IMR-90 (cell line): ENCODE results near the gene OXER1. TPM values are rescaled to one million over a fixed set of nuclear protein-coding genes. Genes with fewer than 3 reads are reported as not detected.

Experiments
- ATAC-seq: fragments of 200-7000 bp; cut with Tn5 transposase; 2 replicates; pipeline ENCODE4 v1.9.1; 2020; ENCODE audit warnings: low read depth, mild to moderate bottlenecking, moderate library complexity
- BruUV-seq: library from RNA; stranded (reverse); fragments of 400-500 nt; replicated peaks from 2 replicates; lab custom pipeline; 2021; lab: Mats Ljungman, UMichigan
- CTCF ChIA-PET: fragments of 300-600 bp; formaldehyde crosslinking; extraction: SDS; loops from one replicate; lab custom pipeline; 2021; ENCODE audit warnings: antibody characterized with exemption; lab: Yijun Ruan, JAX
- POLR2A ChIA-PET: fragments of 300-600 bp; sonication (Branson Sonifier 250); formaldehyde crosslinking; loops from one replicate; lab custom pipeline; 2022; ENCODE audit warnings: antibody characterized with exemption; ENCODE audit not compliant: unreplicated experiment; lab: Charles Lee
- DNase-seq: peaks from one replicate; pipeline ENCODE4 v3.0.0; 2013
- H2AFZ ChIP-seq: replicated peaks from 2 replicates; pipeline ENCODE3; 2013; ENCODE audit warnings: low read length, mild to moderate bottlenecking; ENCODE audit not compliant: poor library complexity
- H2AK5ac ChIP-seq: 2 replicates; pipeline ENCODE4 v1.6.1; 2013; ENCODE audit warnings: low read depth, low read length, inconsistent platforms
- H2AK9ac ChIP-seq: replicated peaks from 2 replicates; pipeline ENCODE3; 2013; ENCODE audit warnings: mild to moderate bottlenecking, low read depth, low read length, moderate library complexity; ENCODE audit not compliant: poor library complexity
- H2BK120ac ChIP-seq: 2 replicates; pipeline ENCODE4 v1.6.1; 2013; ENCODE audit warnings: low read depth, low read length, inconsistent platforms
- H2BK15ac ChIP-seq: 3 replicates; pipeline ENCODE4 v1.6.1; 2013; ENCODE audit warnings: low read depth, low read length, inconsistent platforms
- H2BK20ac ChIP-seq: 2 replicates; pipeline ENCODE4 v1.6.1; 2013; ENCODE audit warnings: low read depth, mild to moderate bottlenecking, inconsistent platforms, low read length, moderate library complexity
- H2BK5ac ChIP-seq: 2 replicates; pipeline ENCODE4 v1.6.1; 2013; ENCODE audit warnings: mild to moderate bottlenecking, low read depth, low read length, inconsistent platforms; ENCODE audit not compliant: poor library complexity, severe bottlenecking
- H3K14ac ChIP-seq: replicated peaks from 2 replicates; pipeline ENCODE4 v1.6.1; 2013; ENCODE audit warnings: low read depth, low read length, inconsistent platforms
- H3K18ac ChIP-seq: 2 replicates; pipeline ENCODE4 v1.6.1; 2013; ENCODE audit warnings: low read depth, low read length, control low read depth
- H3K23ac ChIP-seq: 2 replicates; pipeline ENCODE4 v1.6.1; 2013; ENCODE audit warnings: low read depth, low read length, inconsistent platforms
- H3K27ac ChIP-seq: 2 replicates; pipeline ENCODE4 v1.5.1; 2013; ENCODE audit warnings: mild to moderate bottlenecking, control low read depth, low read length; ENCODE audit not compliant: insufficient read depth
- H3K27me3 ChIP-seq: 2 replicates; pipeline ENCODE4 v1.6.1; 2013; ENCODE audit warnings: low read length; ENCODE audit not compliant: control insufficient read depth, insufficient read depth
- H3K36me3 ChIP-seq: 2 replicates; pipeline ENCODE4 v1.6.1; 2013; ENCODE audit warnings: low read length, mixed read lengths; ENCODE audit not compliant: control insufficient read depth, insufficient read depth
- H3K4ac ChIP-seq: 2 replicates; pipeline ENCODE4 v1.6.1; 2013; ENCODE audit warnings: low read depth, low read length, inconsistent platforms
- H3K4me1 ChIP-seq: 2 replicates; pipeline ENCODE4 v1.6.1; 2013; ENCODE audit warnings: low read length, mixed read lengths; ENCODE audit not compliant: control insufficient read depth, insufficient read depth
- H3K4me2 ChIP-seq: 2 replicates; pipeline ENCODE4 v1.6.1; 2013; ENCODE audit warnings: low read depth, mild to moderate bottlenecking, control low read depth, low read length, moderate library complexity
- H3K4me3 ChIP-seq: 2 replicates; pipeline ENCODE4 v1.5.1; 2013; ENCODE audit warnings: low read depth, mild to moderate bottlenecking, control low read depth, low read length, moderate library complexity; ENCODE audit not compliant: insufficient read depth
- H3K56ac ChIP-seq: 2 replicates; pipeline ENCODE4 v1.6.1; 2013; ENCODE audit warnings: low read length, inconsistent platforms; ENCODE audit not compliant: insufficient read depth; ENCODE audit errors: extremely low read depth
- H3K79me1 ChIP-seq, 2 experiments: 2 replicates each; pipeline ENCODE4 v1.6.1; 2013; ENCODE audit warnings: low read length in 2 of 2, inconsistent platforms in 1 of 2, low read depth in 1 of 2
- H3K9ac ChIP-seq: 2 replicates; pipeline ENCODE4 v1.6.1; 2013; ENCODE audit warnings: low read depth, low read length, control low read depth
- H3K9me1 ChIP-seq: 2 replicates; pipeline ENCODE4 v1.6.1; 2013; ENCODE audit warnings: low read length, inconsistent platforms; ENCODE audit not compliant: insufficient read depth
- H3K9me3 ChIP-seq: 2 replicates; pipeline ENCODE4 v1.6.1; 2013; ENCODE audit warnings: low read length; ENCODE audit not compliant: control insufficient read depth, insufficient read depth
- H4K20me1 ChIP-seq: 2 replicates; pipeline ENCODE4 v1.6.1; 2013; ENCODE audit warnings: low read length, inconsistent platforms; ENCODE audit not compliant: insufficient read depth
- H4K5ac ChIP-seq: 2 replicates; pipeline ENCODE4 v1.6.1; 2013; ENCODE audit warnings: mild to moderate bottlenecking, low read depth, low read length, control low read depth
- H4K8ac ChIP-seq, 2 experiments: 2 replicates each; pipeline ENCODE4 v1.6.1; 2013; ENCODE audit warnings: low read depth in 2 of 2, low read length in 2 of 2, control low read depth in 1 of 2, inconsistent platforms in 1 of 2
- H4K91ac ChIP-seq: 2 replicates; pipeline ENCODE4 v1.6.1; 2013; ENCODE audit warnings: low read depth, low read length, inconsistent platforms; ENCODE audit not compliant: insufficient read depth
- BHLHE40 ChIP-seq: fragments of 150-350 bp; IDR thresholded peaks from 2 replicates; pipeline ENCODE4 v1.6.1; 2016; ENCODE audit warnings: mild to moderate bottlenecking, low read depth, low read length
- CEBPB ChIP-seq: IDR thresholded peaks from 2 replicates; pipeline ENCODE4 v1.6.1; 2012; ENCODE audit warnings: low read depth, low read length, improper control_type of control experiment
- CTCF ChIP-seq: conservative IDR thresholded peaks from 2 replicates; pipeline ENCODE4 v1.5.1; 2012; ENCODE audit warnings: mild to moderate bottlenecking, low read depth, low read length, improper control_type of control experiment
- ELK1 ChIP-seq: fragments of 150-350 bp; IDR thresholded peaks from 2 replicates; pipeline ENCODE4 v1.6.1; 2016; ENCODE audit warnings: low read depth, mild to moderate bottlenecking, low read length, moderate library complexity, borderline replicate concordance
- FOS ChIP-seq: fragments of 150-350 bp; IDR thresholded peaks from 2 replicates; pipeline ENCODE4 v1.6.1; 2016; ENCODE audit warnings: low read depth, low read length
- MAFK ChIP-seq: IDR thresholded peaks from 2 replicates; pipeline ENCODE4 v1.6.1; 2012; ENCODE audit warnings: low read depth, low read length, improper control_type of control experiment
- MAZ ChIP-seq: IDR thresholded peaks from 2 replicates; pipeline ENCODE4 v1.6.1; 2012; ENCODE audit warnings: low read depth, mild to moderate bottlenecking, low read length, improper control_type of control experiment, moderate library complexity, borderline replicate concordance
- MXI1 ChIP-seq: IDR thresholded peaks from 2 replicates; pipeline ENCODE4 v1.6.1; 2012; ENCODE audit warnings: low read depth, mild to moderate bottlenecking, low read length, moderate library complexity, borderline replicate concordance
- NFE2L2 ChIP-seq: fragments of 150-350 bp; IDR thresholded peaks from 2 replicates; pipeline ENCODE4 v1.6.1; 2016; ENCODE audit warnings: low read depth, mild to moderate bottlenecking, low read length
- POLR2A ChIP-seq: IDR thresholded peaks from 2 replicates; pipeline ENCODE4 v1.6.1; 2012; ENCODE audit warnings: mild to moderate bottlenecking, low read depth, low read length
- RAD21 ChIP-seq: IDR thresholded peaks from 2 replicates; pipeline ENCODE4 v1.6.1; 2012; ENCODE audit warnings: low read length, improper control_type of control experiment
- RCOR1 ChIP-seq: IDR thresholded peaks from 2 replicates; pipeline ENCODE4 v1.6.1; 2012; ENCODE audit warnings: mild to moderate bottlenecking, low read length, improper control_type of control experiment; ENCODE audit not compliant: insufficient replicate concordance
- RFX5 ChIP-seq: IDR thresholded peaks from 2 replicates; pipeline ENCODE4 v1.8.0; 2012; ENCODE audit warnings: low read depth, mild to moderate bottlenecking, low read length, moderate library complexity
- SMC3 ChIP-seq: fragments of 150-350 bp; IDR thresholded peaks from 2 replicates; pipeline ENCODE4 v1.6.1; 2016; ENCODE audit warnings: low read depth, mild to moderate bottlenecking, antibody characterized with exemption, low read length, moderate library complexity
- USF2 ChIP-seq: fragments of 150-350 bp; IDR thresholded peaks from 2 replicates; pipeline ENCODE4 v1.6.1; 2017; ENCODE audit warnings: mild to moderate bottlenecking, antibody characterized with exemption, low read length, low read depth
- WGBS, 2 experiments: methylation state at CpG; one replicate each; pipeline versions ENCODE4 v1.1.5 to v1.1.7; 2013; ENCODE audit warnings: missing lambda C conversion rate in 2 of 2; ENCODE audit not compliant: insufficient read length in 1 of 2; ENCODE audit errors: extremely low coverage in 2 of 2; 5-methylcytosine and 5-hydroxymethylcytosine counted together
- dilution Hi-C: fragments of 300-500 bp; cut with HindIII; formaldehyde crosslinking; loops from one replicate; pipeline ENCODE4 v1.14.3; 2018; ENCODE audit warnings: low sequenced_read_pairs; ENCODE audit not compliant: unreplicated experiment
- in situ Hi-C: fragments of 300-500 bp; cut with MboI; formaldehyde crosslinking; loops from 3 replicates; pipeline ENCODE4 v1.14.3; 2019; ENCODE audit warnings: low sequenced_read_pairs, inconsistent platforms, mixed read lengths
- intact Hi-C: fragments of 100-400 bp; cut with micrococcal nuclease; formaldehyde crosslinking; loops from 2 replicates; pipeline ENCODE4 v1.10.0; 2022
- polyA plus RNA-seq, 3 experiments: library from polyadenylated mRNA; depleted of rRNA; stranded (reverse); fragments of >200 nt; gene quantifications; 2 replicates each; pipeline ENCODE4 v1.2.3, GENCODE V29; 2012; ENCODE audit warnings: low replicate concordance in 1 of 3
- total RNA-seq: library from RNA; depleted of rRNA; stranded (reverse); fragments of >200 nt; gene quantifications from 2 replicates; pipeline ENCODE4 v1.2.3, GENCODE V29; 2012

The OXER1 gene
- total and polyA plus RNA-seq, 2 of the 4 experiments (the other 2 are of a cell fraction): not detected

- H2BK20ac ChIP-seq: no peak overlapping the region
- no peak overlapping the region for H2AK5ac ChIP-seq
- dilution Hi-C loops: no loop called here
- POLR2A ChIA-PET: no interaction called here
- H3K18ac ChIP-seq: no peak overlapping the region
- H3K9me3 ChIP-seq: no peaks in the 10 kb centered on the region
- no peak overlapping the region for H3K56ac ChIP-seq
- no peak overlapping the region for H3K9ac ChIP-seq
- no peak overlapping the region for H2AFZ ChIP-seq
- no peak overlapping the region for H2BK5ac ChIP-seq
- H3K4me2 ChIP-seq: no peak overlapping the region
- H3K9me1 ChIP-seq: no peaks in the 10 kb centered on the region
- H4K5ac ChIP-seq: no peak overlapping the region
- no peak overlapping the region for H3K4ac ChIP-seq
- no peaks in the 10 kb centered on the region for H3K79me1 ChIP-seq
- in situ Hi-C loops: no loop called here
- H2BK15ac ChIP-seq: no peak overlapping the region
- H3K4me1 ChIP-seq: no peaks in the 10 kb centered on the region
- no peak overlapping the region for H2AK9ac ChIP-seq
- H3K4me3 ChIP-seq: no peak overlapping the region
- WGBS, 2 experiments: no CpG with 5 or more reads among the region's 1 CpG
- no peak overlapping the region for H2BK120ac ChIP-seq
- H4K91ac ChIP-seq: no peak overlapping the region
- no peaks in the 10 kb centered on the region for H3K27me3 ChIP-seq
- peaks cover 3% of the 10 kb centered on the region; the same call in 1 of the 2 replicates for H3K36me3 ChIP-seq
- CTCF ChIA-PET: no interaction called here
- ATAC-seq (no peak), DNase-seq (no peak)
- H3K23ac ChIP-seq: no peak overlapping the region
- intact Hi-C loops: no loop called here
- BruUV-seq: no TSS peak
- H3K27ac ChIP-seq: no peak overlapping the region
- no peak for TF ChIP-seq USF2
- TF ChIP-seq MAFK: no peak
- TF ChIP-seq SMC3: no peak
- no peak for TF ChIP-seq CTCF
- no peak for TF ChIP-seq RAD21
- TF ChIP-seq RCOR1: no peak
- no peak for TF ChIP-seq MXI1
- TF ChIP-seq RFX5: no peak
- TF ChIP-seq CEBPB: no peak
- TF ChIP-seq NFE2L2: no peak
- TF ChIP-seq FOS: no peak
- no peak for TF ChIP-seq POLR2A
- no peak for TF ChIP-seq BHLHE40
- TF ChIP-seq ELK1: no peak
- TF ChIP-seq MAZ: no peak
- H3K14ac ChIP-seq: no peak overlapping the region
- no peak overlapping the region for H4K8ac ChIP-seq
- H4K20me1 ChIP-seq: no peaks in the 10 kb centered on the region
These were observed 30.1 kb downstream of the OXER1 start for GRCh38 chr2:42733852-42734251.
